ENCODE measurements around the gene FHAD1.

Gene FHAD1

GRCh38 chr1:15323989-15324868 lies 77.2 kb downstream of the FHAD1 start:
- in situ Hi-C loops (cut with HindIII; ENCODE audit: low pct_unique_long_range_greater_than_20kb, low sequenced_read_pairs), result no loop called here
- TF ChIP-seq JUND (IDR thresholded peaks at IDR 0.05; ENCODE audit: low read depth), result no peak
- no peak for DNase-seq (ENCODE audit: low read depth in 1 of 2, low spot score in 1 of 2)

GRCh38 chr1:15324869-15325335 lies 77.9 kb downstream of the FHAD1 start:
- DNase-seq (ENCODE audit: low read depth in 1 of 2, low spot score in 1 of 2), result no peak
- in situ Hi-C loops (cut with HindIII; ENCODE audit: low pct_unique_long_range_greater_than_20kb, low sequenced_read_pairs), result no loop called here
- TF ChIP-seq JUND (IDR thresholded peaks at IDR 0.05; ENCODE audit: low read depth), result no peak

- no peak for DNase-seq (ENCODE audit: low read depth in 1 of 2, low spot score in 1 of 2)
- in situ Hi-C loops (cut with HindIII; ENCODE audit: low pct_unique_long_range_greater_than_20kb, low sequenced_read_pairs), result no loop called here
Observed at GRCh38 chr1:15325375-15326085, 78.5 kb downstream of the FHAD1 start.

GRCh38 chr1:15326691-15327588 lies 79.9 kb downstream of the FHAD1 start:
- no peak for TF ChIP-seq JUND (IDR thresholded peaks at IDR 0.05; ENCODE audit: low read depth)
- in situ Hi-C loops (cut with HindIII; ENCODE audit: low pct_unique_long_range_greater_than_20kb, low sequenced_read_pairs), result no loop called here
- no peak for DNase-seq (ENCODE audit: low read depth in 1 of 2, low spot score in 1 of 2)

More at GRCh38 chr1:15325375-15326085, 78.5 kb downstream of the FHAD1 start:
- no peak for TF ChIP-seq JUND (IDR thresholded peaks at IDR 0.05; ENCODE audit: low read depth)

- in situ Hi-C loops (cut with HindIII; ENCODE audit: low pct_unique_long_range_greater_than_20kb, low sequenced_read_pairs), result no loop called here
- no peak for DNase-seq (ENCODE audit: low read depth in 1 of 2, low spot score in 1 of 2)
- no peak for TF ChIP-seq JUND (IDR thresholded peaks at IDR 0.05; ENCODE audit: low read depth)
Observed at GRCh38 chr1:15328351-15329103, 81.5 kb downstream of the FHAD1 start.

- DNase-seq (ENCODE audit: low read depth in 1 of 2, low spot score in 1 of 2), result no peak
- in situ Hi-C loops (cut with HindIII; ENCODE audit: low pct_unique_long_range_greater_than_20kb, low sequenced_read_pairs), result no loop called here
Observed at GRCh38 chr1:15329104-15329820, 82.2 kb downstream of the FHAD1 start.

GRCh38 chr1:15330028-15330427 lies 83.0 kb downstream of the FHAD1 start:
- no peak for DNase-seq (ENCODE audit: low read depth in 1 of 2, low spot score in 1 of 2)
- TF ChIP-seq JUND (IDR thresholded peaks at IDR 0.05; ENCODE audit: low read depth), result no peak
- in situ Hi-C loops (cut with HindIII; ENCODE audit: low pct_unique_long_range_greater_than_20kb, low sequenced_read_pairs), result no loop called here

More at GRCh38 chr1:15329104-15329820, 82.2 kb downstream of the FHAD1 start:
- no peak for TF ChIP-seq JUND (IDR thresholded peaks at IDR 0.05; ENCODE audit: low read depth)

GRCh38 chr1:15331180-15331579 lies 84.2 kb downstream of the FHAD1 start:
- TF ChIP-seq JUND (IDR thresholded peaks at IDR 0.05; ENCODE audit: low read depth), result no peak
- in situ Hi-C loops (cut with HindIII; ENCODE audit: low pct_unique_long_range_greater_than_20kb, low sequenced_read_pairs), result no loop called here

GRCh38 chr1:15331734-15332133 lies 84.7 kb downstream of the FHAD1 start:
- TF ChIP-seq JUND (IDR thresholded peaks at IDR 0.05; ENCODE audit: low read depth), result no peak
- no peak for DNase-seq (ENCODE audit: low read depth in 1 of 2, low spot score in 1 of 2)
- in situ Hi-C loops (cut with HindIII; ENCODE audit: low pct_unique_long_range_greater_than_20kb, low sequenced_read_pairs), result no loop called here

More at GRCh38 chr1:15331180-15331579, 84.2 kb downstream of the FHAD1 start:
- DNase-seq (ENCODE audit: low read depth in 1 of 2, low spot score in 1 of 2), result no peak

GRCh38 chr1:15332525-15332924 lies 85.5 kb downstream of the FHAD1 start:
- in situ Hi-C loops (cut with HindIII; ENCODE audit: low pct_unique_long_range_greater_than_20kb, low sequenced_read_pairs), result no loop called here

More at GRCh38 chr1:15332525-15332924, 85.5 kb downstream of the FHAD1 start:
- no peak for DNase-seq (ENCODE audit: low read depth in 1 of 2, low spot score in 1 of 2)
- TF ChIP-seq JUND (IDR thresholded peaks at IDR 0.05; ENCODE audit: low read depth), result no peak
